PC-3 (cell line): ENCODE results near the gene STAC3.
A peak's percentile ranks its signal among the peaks of the same experiment; 100 is the strongest.

Experiments
- EZH2 ChIP-seq: fragments of 300-600 bp; sonication (generic); IDR thresholded peaks from one replicate; pipeline ENCODE4 v1.6.1; 2017; ENCODE audit warnings: antibody characterized with exemption, mild to moderate bottlenecking, low read length; ENCODE audit not compliant: unreplicated experiment
- EZH2phosphoT487 ChIP-seq: fragments of 300-600 bp; sonication (generic); IDR thresholded peaks from 2 replicates; pipeline ENCODE4 v1.6.1; 2018; ENCODE audit warnings: mild to moderate bottlenecking, antibody characterized with exemption, low read length, borderline replicate concordance
- TF ChIP-seq, protein P1 (sequence below): fragments of 300-600 bp; sonication (generic); conservative IDR thresholded peaks from 2 replicates; pipeline ENCODE4 v1.5.1; 2017; ENCODE audit warnings: antibody characterized with exemption, low read depth, mild to moderate bottlenecking, low read length

DNA sequence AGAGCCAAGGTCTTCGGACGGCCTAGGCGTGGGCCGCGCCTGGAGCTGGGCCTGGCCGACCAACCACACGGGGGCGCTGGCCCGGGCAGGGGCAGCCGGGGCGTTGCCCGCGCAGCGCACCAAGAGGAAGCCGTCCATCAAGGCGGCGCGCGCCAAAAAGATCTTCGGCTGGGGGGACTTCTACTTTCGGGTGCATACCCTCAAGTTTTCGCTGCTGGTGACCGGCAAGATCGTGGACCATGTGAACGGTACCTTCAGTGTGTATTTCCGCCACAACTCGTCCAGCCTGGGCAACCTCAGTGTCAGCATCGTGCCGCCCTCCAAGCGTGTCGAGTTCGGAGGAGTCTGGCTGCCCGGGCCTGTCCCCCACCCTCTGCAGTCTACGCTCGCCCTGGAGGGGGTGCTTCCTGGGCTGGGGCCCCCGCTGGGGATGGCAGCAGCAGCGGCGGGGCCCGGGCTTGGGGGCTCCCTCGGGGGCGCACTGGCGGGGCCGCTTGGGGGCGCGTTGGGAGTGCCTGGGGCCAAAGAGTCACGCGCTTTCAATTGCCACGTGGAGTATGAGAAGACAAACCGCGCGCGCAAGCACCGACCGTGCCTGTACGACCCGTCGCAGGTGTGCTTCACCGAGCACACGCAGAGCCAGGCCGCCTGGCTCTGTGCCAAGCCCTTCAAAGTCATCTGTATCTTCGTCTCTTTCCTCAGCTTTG, 25.9 kb downstream of the STAC3 start:
- TF ChIP-seq, protein P1, sequence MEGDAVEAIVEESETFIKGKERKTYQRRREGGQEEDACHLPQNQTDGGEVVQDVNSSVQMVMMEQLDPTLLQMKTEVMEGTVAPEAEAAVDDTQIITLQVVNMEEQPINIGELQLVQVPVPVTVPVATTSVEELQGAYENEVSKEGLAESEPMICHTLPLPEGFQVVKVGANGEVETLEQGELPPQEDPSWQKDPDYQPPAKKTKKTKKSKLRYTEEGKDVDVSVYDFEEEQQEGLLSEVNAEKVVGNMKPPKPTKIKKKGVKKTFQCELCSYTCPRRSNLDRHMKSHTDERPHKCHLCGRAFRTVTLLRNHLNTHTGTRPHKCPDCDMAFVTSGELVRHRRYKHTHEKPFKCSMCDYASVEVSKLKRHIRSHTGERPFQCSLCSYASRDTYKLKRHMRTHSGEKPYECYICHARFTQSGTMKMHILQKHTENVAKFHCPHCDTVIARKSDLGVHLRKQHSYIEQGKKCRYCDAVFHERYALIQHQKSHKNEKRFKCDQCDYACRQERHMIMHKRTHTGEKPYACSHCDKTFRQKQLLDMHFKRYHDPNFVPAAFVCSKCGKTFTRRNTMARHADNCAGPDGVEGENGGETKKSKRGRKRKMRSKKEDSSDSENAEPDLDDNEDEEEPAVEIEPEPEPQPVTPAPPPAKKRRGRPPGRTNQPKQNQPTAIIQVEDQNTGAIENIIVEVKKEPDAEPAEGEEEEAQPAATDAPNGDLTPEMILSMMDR = 0 out of 2 replicates have a peak, but pooled peaks have one; percentile 12
- no peak for TF ChIP-seq EZH2phosphoT487
- TF ChIP-seq EZH2 = no peak
